ENCODE measurements around the gene HOXB5.

- TF ChIP-seq ISL1 (CRISPR knock-in tag; IDR thresholded peaks at IDR 0.05), result no peak
- no peak for TF ChIP-seq BACH2 (CRISPR knock-in tag; IDR thresholded peaks at IDR 0.05; ENCODE audit: borderline replicate concordance)
- no peak for TF ChIP-seq TSHZ2 (CRISPR knock-in tag; IDR thresholded peaks at IDR 0.05)
- TF ChIP-seq CREB5 (CRISPR knock-in tag; IDR thresholded peaks at IDR 0.05; ENCODE audit: low read depth), result no peak
- no peak for TF ChIP-seq ZFP3 (CRISPR knock-in tag; IDR thresholded peaks at IDR 0.05)
- TF ChIP-seq ZFP30 (CRISPR knock-in tag; IDR thresholded peaks at IDR 0.05), result no peak
- no peak for TF ChIP-seq PATZ1 (CRISPR knock-in tag; IDR thresholded peaks at IDR 0.05; ENCODE audit: borderline replicate concordance)
- no peak for TF ChIP-seq POU6F1 (CRISPR knock-in tag; IDR thresholded peaks at IDR 0.05; ENCODE audit: borderline replicate concordance, low read depth)
- TF ChIP-seq ESRRG (CRISPR knock-in tag; IDR thresholded peaks at IDR 0.05), result no peak
- TF ChIP-seq ZNF565 (CRISPR knock-in tag; conservative IDR thresholded peaks at IDR 0.05; ENCODE audit: low read depth), result no peak
- no peak for TF ChIP-seq RARB (CRISPR knock-in tag; IDR thresholded peaks at IDR 0.05)
- no peak for TF ChIP-seq ZNF8 (CRISPR knock-in tag; IDR thresholded peaks at IDR 0.05)
- no peak for TF ChIP-seq ZNF70 (CRISPR knock-in tag; IDR thresholded peaks at IDR 0.05)
These were observed 40.4 kb downstream of the HOXB5 start for GRCh38 chr17:48553190-48553547.
